ENCODE measurements around the gene SYNDIG1. TPM values are rescaled to one million over a fixed set of nuclear protein-coding genes. Genes with fewer than 3 reads are reported as not detected.
A peak's percentile ranks its signal among the peaks of the same experiment; 100 is the strongest.

SYNDIG1 gene
- total and polyA plus RNA-seq, 9 of the 15 experiments (the other 6 are each of a cell fraction or from before 2014, with no cell fraction given) = not detected

GRCh38 chr20:24422091-24422760 is 47.2 kb upstream of the SYNDIG1 start:
- FAIRE-seq (no peak), ATAC-seq (peak; percentile 71; the same call in 2 of the 3 replicates), DNase-seq (ENCODE audit: extremely low read depth in 1 of 4, low spot score in 3 of 4) (peak; percentile 11 to 49 (median 22))
- 0% methylated on average over 6 of the region's 14 CpGs for WGBS (ENCODE audit: insufficient coverage, low coverage, missing lambda C conversion rate)
- no peaks in the 10 kb centered on the region for H3K9me3 ChIP-seq (replicated peaks; ENCODE audit: control insufficient read depth, insufficient read depth, low read depth, low read length)
- H4K20me1 ChIP-seq (replicated peaks; ENCODE audit: control insufficient read depth, insufficient read depth, low read length) = no peaks in the 10 kb centered on the region
- no peak overlapping the region for H2AFZ ChIP-seq (ENCODE audit: low read depth, low read length)
- no peaks in the 10 kb centered on the region; a peak in 1 of 5 replicates for H3K4me1 ChIP-seq (replicated peaks in 1 of 2; ENCODE audit: control insufficient read depth in 2 of 2, insufficient read depth in 2 of 2, low read length in 2 of 2)
- H3K4me3 ChIP-seq = no peak overlapping the region
- H3K27ac ChIP-seq (ENCODE audit: extremely low read depth, low read depth, low read length) = no peak overlapping the region
- H3K9me1 ChIP-seq (ENCODE audit: control insufficient read depth, insufficient read depth, low read length) = no peaks in the 10 kb centered on the region
- H3K27me3 ChIP-seq (ENCODE audit: control insufficient read depth in 2 of 2, insufficient read depth in 2 of 2, low read length in 2 of 2) = no peaks in the 10 kb centered on the region
- POLR2A ChIA-PET = no interaction called here
- no peaks in the 10 kb centered on the region for H3K79me2 ChIP-seq (ENCODE audit: control insufficient read depth, insufficient read depth, low read length)
- in situ Hi-C loops (cut with MboI) (no loop called here), intact Hi-C loops (cut with micrococcal nuclease) (no loop called here)
- no peak overlapping the region for H3K4me2 ChIP-seq (ENCODE audit: insufficient read depth, low read length)
- CTCF ChIA-PET (ENCODE audit: low intra/inter-chr PET ratio) = no interaction called here
- no peak overlapping the region for H3K9ac ChIP-seq (ENCODE audit: insufficient read depth in 1 of 2, low read depth in 2 of 2, low read length in 2 of 2)
- H3K36me3 ChIP-seq (ENCODE audit: control insufficient read depth, insufficient read depth, low read length) = no peaks in the 10 kb centered on the region
- no TSS peak for BruUV-seq (replicated peaks)
- TF ChIP-seq CBX5 (IDR thresholded peaks at IDR 0.05; ENCODE audit: borderline replicate concordance, low read depth) (no peak), ZNF174 (CRISPR knock-in tag; IDR thresholded peaks at IDR 0.05) (no peak), CHD4 (IDR thresholded peaks at IDR 0.05; ENCODE audit: insufficient read depth, insufficient replicate concordance, low read depth, low read length, poor library complexity, severe bottlenecking) (no peak), MAFF (IDR thresholded peaks at IDR 0.05; ENCODE audit: low read length) (no peak), CBFA2T3 (IDR thresholded peaks at IDR 0.05) (peak; percentile 18; the same call in 1 of the 2 replicates), RB1 (IDR thresholded peaks at IDR 0.05; ENCODE audit: low read depth) (no peak), TAL1 (IDR thresholded peaks at IDR 0.05) (peak; percentile 8; the same call in 1 of the 2 replicates), PBX2 (CRISPR knock-in tag; IDR thresholded peaks at IDR 0.05; ENCODE audit: low read depth) (no peak), PBX2 (tag; conservative IDR thresholded peaks at IDR 0.05; ENCODE audit: low read depth) (no peak), ARID1B (IDR thresholded peaks at IDR 0.05) (peak; percentile 37; the same call in 1 of the 2 replicates), PML (IDR thresholded peaks at IDR 0.05; ENCODE audit: low read length) (no peak), TCF3 (CRISPR knock-in tag; IDR thresholded peaks at IDR 0.05) (0 out of 2 replicates have a peak, but pooled peaks have one; percentile 9)
